Measurements from ENCODE around the gene DNAJC3.

DNAJC3 gene

GRCh38 chr13:95629071-95629470 is 47.9 kb upstream of the DNAJC3 start:
- Histone ChIP-seq H3K27ac (ENCODE audit: low read depth, low read length) (no peak overlapping the region), H2AFZ (ENCODE audit: low read depth, low read length, severe bottlenecking) (no peak overlapping the region), H3K79me2 (ENCODE audit: insufficient read depth, low read length) (no peaks in the 10 kb centered on the region), H3K27me3 (ENCODE audit: low read length) (no peaks in the 10 kb centered on the region), H3K36me3 (ENCODE audit: low read length) (no peaks in the 10 kb centered on the region), H3K4me2 (ENCODE audit: low read depth, low read length, poor library complexity, severe bottlenecking) (no peak overlapping the region), H3K9me3 (ENCODE audit: insufficient read depth, low read length) (no peaks in the 10 kb centered on the region), H3F3A (ENCODE audit: insufficient read depth) (no peaks in the 10 kb centered on the region), H3K9ac (ENCODE audit: low read length) (no peak overlapping the region), H3K4me3 (ENCODE audit: insufficient read depth, low read length, poor library complexity, severe bottlenecking) (no peak overlapping the region), H4K20me1 (ENCODE audit: low read depth, low read length) (no peaks in the 10 kb centered on the region), H3K9me2 (replicated peaks; ENCODE audit: insufficient read depth, low read length) (no peaks in the 10 kb centered on the region)
- no peak for TF ChIP-seq EZH2phosphoT487 (conservative IDR thresholded peaks at IDR 0.05; ENCODE audit: low read length)
- no peak for TF ChIP-seq CTCF (IDR thresholded peaks at IDR 0.05; ENCODE audit: insufficient read depth, low read length, poor library complexity, severe bottlenecking)

- TF ChIP-seq CTCF (IDR thresholded peaks at IDR 0.05; ENCODE audit: insufficient read depth, low read length, poor library complexity, severe bottlenecking) (no peak), EZH2phosphoT487 (conservative IDR thresholded peaks at IDR 0.05; ENCODE audit: low read length) (no peak)
- no peaks in the 10 kb centered on the region for H3K79me2 ChIP-seq (ENCODE audit: insufficient read depth, low read length)
- H3K27me3 ChIP-seq (ENCODE audit: low read length), result no peaks in the 10 kb centered on the region
- H3K27ac ChIP-seq (ENCODE audit: low read depth, low read length), result no peak overlapping the region
- no peaks in the 10 kb centered on the region for H3F3A ChIP-seq (ENCODE audit: insufficient read depth)
- H3K9me2 ChIP-seq (replicated peaks; ENCODE audit: insufficient read depth, low read length), result no peaks in the 10 kb centered on the region
- no peak overlapping the region for H3K9ac ChIP-seq (ENCODE audit: low read length)
- H4K20me1 ChIP-seq (ENCODE audit: low read depth, low read length), result no peaks in the 10 kb centered on the region
- no peak overlapping the region for H3K4me3 ChIP-seq (ENCODE audit: insufficient read depth, low read length, poor library complexity, severe bottlenecking)
- H3K36me3 ChIP-seq (ENCODE audit: low read length), result no peaks in the 10 kb centered on the region
- no peak overlapping the region for H3K4me2 ChIP-seq (ENCODE audit: low read depth, low read length, poor library complexity, severe bottlenecking)
- no peaks in the 10 kb centered on the region for H3K9me3 ChIP-seq (ENCODE audit: insufficient read depth, low read length)
- H2AFZ ChIP-seq (ENCODE audit: low read depth, low read length, severe bottlenecking), result no peak overlapping the region
Measured at GRCh38 chr13:95630593-95630992, 46.3 kb upstream of the DNAJC3 start.

- Histone ChIP-seq H3K27ac (ENCODE audit: low read depth, low read length) (no peak overlapping the region), H3K4me3 (ENCODE audit: insufficient read depth, low read length, poor library complexity, severe bottlenecking) (no peak overlapping the region), H3K79me2 (ENCODE audit: insufficient read depth, low read length) (no peaks in the 10 kb centered on the region), H3K27me3 (ENCODE audit: low read length) (no peaks in the 10 kb centered on the region), H3K9me2 (replicated peaks; ENCODE audit: insufficient read depth, low read length) (no peaks in the 10 kb centered on the region), H3K9me3 (ENCODE audit: insufficient read depth, low read length) (no peaks in the 10 kb centered on the region), H3F3A (ENCODE audit: insufficient read depth) (no peaks in the 10 kb centered on the region), H3K36me3 (ENCODE audit: low read length) (no peaks in the 10 kb centered on the region), H4K20me1 (ENCODE audit: low read depth, low read length) (no peaks in the 10 kb centered on the region), H3K9ac (ENCODE audit: low read length) (no peak overlapping the region), H3K4me2 (ENCODE audit: low read depth, low read length, poor library complexity, severe bottlenecking) (no peak overlapping the region), H2AFZ (ENCODE audit: low read depth, low read length, severe bottlenecking) (no peak overlapping the region)
- TF ChIP-seq EZH2phosphoT487 (conservative IDR thresholded peaks at IDR 0.05; ENCODE audit: low read length) (no peak), CTCF (IDR thresholded peaks at IDR 0.05; ENCODE audit: insufficient read depth, low read length, poor library complexity, severe bottlenecking) (no peak)
Measured at GRCh38 chr13:95636853-95637252, 40.1 kb upstream of the DNAJC3 start.
